ENCODE measurements around the gene SHISA7.
"Not testable (repeated sequence)": the region's sequence is repeated elsewhere in the genome, so short reads cannot be mapped to it uniquely, and the experiment has no call there.

Gene SHISA7

GRCh38 chr19:55443824-55444480 is 852 bp upstream of the SHISA7 start:
- no peak for DNase-seq

GRCh38 chr19:55442372-55442961 is 633 bp downstream of the SHISA7 start:
- DNase-seq: no peak

GRCh38 chr19:55441692-55442321 is 1.3 kb downstream of the SHISA7 start:
- DNase-seq: no peak

GRCh38 chr19:55441319-55441691 is 1.8 kb downstream of the SHISA7 start:
- DNase-seq: no peak

GRCh38 chr19:55440411-55441105 is 2.5 kb downstream of the SHISA7 start:
- no peak for DNase-seq

- no peak for DNase-seq
Measured at GRCh38 chr19:55439052-55439451, 4.0 kb downstream of the SHISA7 start.

- DNase-seq: peak; percentile 17
Measured at GRCh38 chr19:55437410-55437809, 5.7 kb downstream of the SHISA7 start.

GRCh38 chr19:55436847-55437246 is 6.3 kb downstream of the SHISA7 start:
- DNase-seq: no peak

GRCh38 chr19:55435020-55435419 is 8.1 kb downstream of the SHISA7 start:
- DNase-seq: no peak

- no peak for DNase-seq
Measured at GRCh38 chr19:55434356-55434919, 8.7 kb downstream of the SHISA7 start.

GRCh38 chr19:55433292-55433691 is 9.8 kb downstream of the SHISA7 start:
- no peak for DNase-seq

GRCh38 chr19:55432241-55432959 is 10.7 kb downstream of the SHISA7 start:
- no peak for DNase-seq

GRCh38 chr19:55431183-55431582 is 11.9 kb downstream of the SHISA7 start:
- no peak for DNase-seq

- DNase-seq: no peak
Measured at GRCh38 chr19:55426042-55426441, 17.1 kb downstream of the SHISA7 start.

- no peak for DNase-seq
Measured at GRCh38 chr19:55424518-55424917, 18.6 kb downstream of the SHISA7 start.

GRCh38 chr19:55423225-55424005 is 19.7 kb downstream of the SHISA7 start:
- no peak for DNase-seq

- DNase-seq: peak; percentile 57
Measured at GRCh38 chr19:55421281-55421680, 21.8 kb downstream of the SHISA7 start.

- no peak for DNase-seq
Measured at GRCh38 chr19:55419624-55420236, 23.4 kb downstream of the SHISA7 start.

- no peak for DNase-seq
Measured at GRCh38 chr19:55419103-55419502, 24.0 kb downstream of the SHISA7 start.

- DNase-seq: peak; percentile 70
Measured at GRCh38 chr19:55418185-55418584, 24.9 kb downstream of the SHISA7 start.

GRCh38 chr19:55410168-55410567 is 32.9 kb downstream of the SHISA7 start:
- DNase-seq: no peak

GRCh38 chr19:55409179-55409578 is 33.9 kb downstream of the SHISA7 start:
- not testable (repeated sequence) for DNase-seq

Data from CD4-positive, alpha-beta T cell treated with Interleukin-21 for 1 hour (primary cell).